Dedifferentiated amniotic fluid mesenchymal stem cell (primary cell): ENCODE measurements around the gene USP6NL.
"Not testable (repeated sequence)": the region's sequence is repeated elsewhere in the genome, so short reads cannot be mapped to it uniquely, and the experiment has no call there.

ENCODE experiments used
- DNase-seq: peaks from one replicate; pipeline ENCODE4 v3.0.0-alpha.2; 2016; ENCODE audit errors: extremely low spot score

Gene USP6NL

GRCh38 chr10:11446133-11446532, 165.3 kb downstream of the USP6NL start:
- no peak for DNase-seq

- DNase-seq, result no peak
These were observed 166.8 kb downstream of the USP6NL start for GRCh38 chr10:11444531-11445228.

DNA sequence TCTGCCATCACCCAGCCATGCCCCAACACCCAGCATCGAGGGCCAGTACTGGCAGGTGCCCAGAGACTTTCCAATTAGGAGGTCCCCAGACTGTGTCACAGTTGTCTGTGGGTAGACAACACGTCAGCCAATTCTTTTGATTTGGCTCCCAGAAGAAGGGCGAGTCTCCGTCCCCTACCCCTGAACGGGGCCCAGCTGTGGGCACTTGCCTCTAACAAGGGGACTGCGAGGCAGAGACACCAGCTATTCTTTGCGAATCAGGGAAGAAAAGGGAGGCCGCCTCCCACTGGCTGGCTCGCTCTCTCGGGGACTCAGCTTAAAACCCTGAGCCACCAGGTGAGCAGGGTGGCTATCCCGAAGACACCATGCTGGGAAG, 167.3 kb downstream of the USP6NL start:
- DNase-seq, result no peak

DNA sequence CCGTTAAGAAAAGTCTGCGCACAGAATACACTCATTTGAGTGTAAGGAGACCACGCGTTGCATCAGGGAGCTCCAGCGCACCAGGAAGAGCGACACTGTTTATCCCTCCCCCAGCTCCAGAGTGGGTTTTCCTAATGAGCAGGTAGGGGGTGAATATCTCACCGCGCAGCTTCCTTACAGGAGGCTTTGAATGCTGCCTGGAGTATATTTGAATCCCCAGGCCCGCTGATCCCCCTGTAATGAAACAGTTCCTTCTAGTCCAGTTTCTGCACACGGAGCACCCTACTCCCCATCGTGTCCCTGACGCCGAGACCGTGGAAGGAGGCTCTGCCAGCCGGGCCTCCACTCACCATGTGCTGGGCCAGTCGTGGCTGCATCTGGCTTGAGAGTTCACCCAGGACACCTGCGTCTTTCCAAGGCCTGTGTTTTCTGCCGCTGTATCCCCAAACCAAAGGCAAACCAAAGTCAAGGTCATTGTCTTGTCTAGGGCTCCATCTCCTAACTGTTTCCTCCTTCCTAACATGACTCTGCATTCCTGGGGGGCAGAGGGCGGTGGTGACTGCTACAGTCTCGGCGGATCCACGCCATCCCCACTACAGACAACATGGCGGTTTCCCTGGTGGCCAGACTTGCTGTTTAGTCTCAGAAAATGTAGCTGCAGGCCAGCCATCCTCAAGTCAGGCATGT, 167.8 kb downstream of the USP6NL start:
- DNase-seq, result no peak

GRCh38 chr10:11442001-11442773, 169.3 kb downstream of the USP6NL start:
- DNase-seq, result no peak

- no peak for DNase-seq
These were observed 170.3 kb downstream of the USP6NL start for GRCh38 chr10:11441151-11441535.

- no peak for DNase-seq
These were observed 170.9 kb downstream of the USP6NL start for GRCh38 chr10:11440250-11441150.

- DNase-seq, result no peak
These were observed 171.9 kb downstream of the USP6NL start for GRCh38 chr10:11439523-11440053.

DNA sequence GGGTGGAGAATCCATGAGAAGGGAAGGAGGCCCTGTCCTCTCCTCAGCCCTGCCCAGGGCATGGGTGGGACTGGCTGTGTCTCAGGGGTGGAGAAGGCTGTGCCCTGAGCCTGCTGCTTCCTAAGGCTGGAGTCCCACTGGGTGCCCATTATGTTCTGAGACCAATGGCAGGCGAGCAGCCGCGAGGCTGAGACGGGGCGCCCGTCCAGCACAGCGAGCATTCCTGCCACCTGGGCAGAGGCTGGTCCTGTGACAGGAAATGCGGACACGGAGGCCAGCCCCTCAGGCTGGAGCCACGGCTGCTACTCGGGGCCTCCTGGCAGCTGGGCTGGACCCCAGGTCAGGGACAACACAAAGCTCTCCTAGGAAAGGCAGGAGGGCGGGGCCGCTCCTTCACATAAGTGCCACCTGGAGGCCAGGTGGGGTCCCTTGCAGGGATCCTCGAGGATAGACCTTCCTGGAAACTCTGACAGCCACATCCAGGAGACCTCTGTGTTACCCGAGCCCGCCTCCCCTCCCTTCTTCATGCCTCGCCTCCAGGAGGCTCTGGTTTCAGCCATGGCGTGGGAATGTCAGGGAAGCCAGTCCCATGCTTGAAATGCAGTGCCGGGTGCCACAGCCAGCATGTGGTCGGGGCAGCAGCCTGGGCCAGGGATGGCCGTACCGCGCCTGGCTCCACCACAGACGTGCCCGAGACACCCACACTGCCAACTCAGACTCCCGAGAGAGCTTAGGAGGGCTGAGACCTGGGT, 173.9 kb downstream of the USP6NL start:
- no peak for DNase-seq

GRCh38 chr10:11436445-11436844, 175.0 kb downstream of the USP6NL start:
- not testable (repeated sequence) for DNase-seq

DNA sequence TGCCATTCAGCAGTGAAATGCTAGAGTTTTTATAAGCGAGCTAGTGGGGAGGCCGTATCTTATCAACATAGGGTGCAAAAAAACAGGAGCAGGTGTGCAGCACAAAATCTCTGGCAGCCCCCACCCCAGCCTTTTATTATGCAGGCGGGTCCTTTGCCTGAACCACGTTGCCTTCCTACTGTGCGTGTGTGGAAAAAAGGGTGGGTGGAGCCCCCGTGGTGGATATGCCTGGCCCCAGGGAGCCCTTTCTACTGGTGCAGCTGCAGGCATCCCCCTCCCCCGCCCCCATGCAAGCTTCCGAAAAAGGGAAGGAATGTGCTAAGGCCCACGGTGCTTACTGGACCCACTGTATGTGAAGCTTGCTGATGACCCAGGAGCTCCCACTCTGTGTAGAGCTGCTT, 175.9 kb downstream of the USP6NL start:
- DNase-seq, result no peak

DNA sequence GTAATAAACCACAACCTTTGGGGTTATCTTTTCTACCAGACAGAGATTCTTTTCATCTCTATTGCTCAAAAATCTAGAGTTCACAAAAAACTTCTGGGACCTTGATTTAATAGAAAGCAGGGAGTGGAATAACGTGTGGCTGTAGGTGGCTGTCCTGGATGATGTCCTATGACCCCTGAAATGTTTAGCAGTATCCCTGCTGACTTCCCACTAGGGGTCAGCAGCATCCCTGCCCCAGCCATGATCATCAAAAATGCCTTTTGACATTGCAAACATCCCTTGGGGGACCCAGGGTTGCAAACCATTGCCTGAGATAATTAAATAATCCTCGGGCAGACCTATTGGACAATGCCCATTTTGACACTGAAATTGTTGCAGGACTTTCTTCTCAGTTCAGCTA, 177.1 kb downstream of the USP6NL start:
- DNase-seq, result no peak

- no peak for DNase-seq
These were observed 177.8 kb downstream of the USP6NL start for GRCh38 chr10:11433657-11434056.

DNA sequence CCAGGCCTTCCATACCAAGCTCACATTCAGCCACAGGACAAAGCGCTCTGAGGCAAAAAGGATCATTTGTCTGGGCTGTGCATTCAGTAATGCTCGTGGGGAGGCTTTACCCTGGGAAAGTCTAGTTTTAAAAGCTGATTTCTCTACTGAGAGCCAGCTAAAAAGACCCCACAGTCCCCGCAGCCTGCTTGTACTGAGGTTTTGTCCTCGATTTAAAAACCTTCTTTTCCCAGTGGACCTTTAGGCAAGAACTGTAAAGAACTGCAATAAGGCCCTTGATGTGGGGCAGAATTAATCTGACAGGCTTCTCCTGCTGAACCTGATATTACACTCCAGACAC, 180.3 kb downstream of the USP6NL start:
- DNase-seq, result no peak

- DNase-seq, result no peak
These were observed 180.8 kb downstream of the USP6NL start for GRCh38 chr10:11430421-11431215.

DNA sequence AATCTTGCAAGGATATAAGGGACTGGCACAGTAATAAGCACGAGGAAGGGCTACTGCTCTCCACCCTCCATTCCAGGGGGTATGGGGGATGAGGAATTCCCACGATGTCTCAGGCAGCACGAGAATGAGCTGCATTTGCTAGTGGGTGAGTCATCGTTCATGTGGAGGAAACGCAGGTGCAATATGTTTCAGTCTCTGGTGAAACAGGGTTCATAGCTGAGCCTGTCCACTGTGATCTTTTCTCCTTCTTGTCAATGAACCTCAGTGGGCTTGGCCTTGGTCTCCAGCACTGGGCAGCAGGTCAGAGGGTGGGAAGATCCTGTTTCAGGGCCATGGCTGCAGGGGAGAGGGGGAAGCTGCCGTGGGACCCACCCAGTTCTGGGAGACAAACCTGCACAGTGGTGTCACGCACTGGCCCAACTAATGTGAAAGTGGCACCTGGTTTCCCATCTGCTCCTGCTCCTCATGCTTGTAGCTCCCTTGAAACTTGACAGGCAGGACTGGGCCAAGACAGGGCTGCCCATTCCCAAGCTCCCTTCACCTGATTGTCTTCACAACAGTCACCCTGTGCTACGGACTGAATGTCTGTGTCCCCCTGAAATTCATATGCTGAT, 181.9 kb downstream of the USP6NL start:
- DNase-seq, result no peak

DNA sequence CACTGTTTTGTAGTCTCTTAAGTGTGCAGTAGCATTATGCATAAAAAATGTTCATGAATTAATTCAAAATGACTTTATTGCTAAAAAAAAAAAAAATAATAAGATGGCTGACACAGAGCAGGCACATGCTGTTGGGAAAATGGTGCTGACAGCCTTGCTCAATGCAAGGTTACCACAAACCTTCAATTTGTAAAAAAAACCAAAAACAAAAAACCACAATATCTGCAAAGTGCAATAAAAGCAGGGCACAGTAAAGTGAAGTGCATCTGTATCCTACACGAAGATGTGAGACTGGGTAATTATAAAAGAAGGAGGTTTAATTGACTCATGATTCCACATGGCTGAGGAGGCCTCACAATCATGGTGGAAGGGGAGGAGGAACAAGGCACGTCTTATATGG, 185.8 kb downstream of the USP6NL start:
- no peak for DNase-seq

GRCh38 chr10:11425296-11425610, 186.2 kb downstream of the USP6NL start:
- DNase-seq, result no peak

GRCh38 chr10:11424456-11425295, 186.8 kb downstream of the USP6NL start:
- peak; percentile 26 for DNase-seq
